Measurements from ENCODE around the gene FHIP2A.
A peak's percentile ranks its signal among the peaks of the same experiment; 100 is the strongest.
"Not testable (repeated sequence)": the region's sequence is repeated elsewhere in the genome, so short reads cannot be mapped to it uniquely, and the experiment has no call there.

The FHIP2A gene

GRCh38 chr10:114819322-114819721, 2.3 kb upstream of the FHIP2A start:
- no peak for DNase-seq (ENCODE audit: low spot score)

- DNase-seq (ENCODE audit: low spot score) = no peak
Observed at GRCh38 chr10:114821915-114822443, 399 bp downstream of the FHIP2A start.

GRCh38 chr10:114822444-114823076, 980 bp downstream of the FHIP2A start:
- DNase-seq (ENCODE audit: low spot score) = peak; percentile 74

- no peak for DNase-seq (ENCODE audit: low spot score)
Observed at GRCh38 chr10:114823077-114823463, 1.5 kb downstream of the FHIP2A start.

- peak; percentile 17 for DNase-seq (ENCODE audit: low spot score)
Observed at GRCh38 chr10:114824391-114824790, 2.8 kb downstream of the FHIP2A start.

- no peak for DNase-seq (ENCODE audit: low spot score)
Observed at GRCh38 chr10:114825513-114826253, 4.1 kb downstream of the FHIP2A start.

- no peak for DNase-seq (ENCODE audit: low spot score)
Observed at GRCh38 chr10:114829160-114829909, 7.8 kb downstream of the FHIP2A start.

- DNase-seq (ENCODE audit: low spot score) = no peak
Observed at GRCh38 chr10:114831186-114831867, 9.7 kb downstream of the FHIP2A start.

GRCh38 chr10:114837690-114838089, 16.1 kb downstream of the FHIP2A start:
- no peak for DNase-seq (ENCODE audit: low spot score)

GRCh38 chr10:114839901-114840300, 18.3 kb downstream of the FHIP2A start:
- DNase-seq (ENCODE audit: low spot score) = no peak

GRCh38 chr10:114845978-114846693, 24.6 kb downstream of the FHIP2A start:
- no peak for DNase-seq (ENCODE audit: low spot score)

- DNase-seq (ENCODE audit: low spot score) = not testable (repeated sequence)
Observed at GRCh38 chr10:114847517-114847916, 25.9 kb downstream of the FHIP2A start.

- no peak for DNase-seq (ENCODE audit: low spot score)
Observed at GRCh38 chr10:114849674-114850073, 28.1 kb downstream of the FHIP2A start.

GRCh38 chr10:114850126-114850525, 28.5 kb downstream of the FHIP2A start:
- DNase-seq (ENCODE audit: low spot score) = no peak

- DNase-seq (ENCODE audit: low spot score) = no peak
Observed at GRCh38 chr10:114851336-114851735, 29.8 kb downstream of the FHIP2A start.

GRCh38 chr10:114852197-114852596, 30.6 kb downstream of the FHIP2A start:
- no peak for DNase-seq (ENCODE audit: low spot score)

GRCh38 chr10:114854906-114855305, 33.3 kb downstream of the FHIP2A start:
- no peak for DNase-seq (ENCODE audit: low spot score)

GRCh38 chr10:114855776-114856543, 34.4 kb downstream of the FHIP2A start:
- no peak for DNase-seq (ENCODE audit: low spot score)

GRCh38 chr10:114856544-114857287, 35.1 kb downstream of the FHIP2A start:
- DNase-seq (ENCODE audit: low spot score) = no peak

GRCh38 chr10:114857288-114857565, 35.6 kb downstream of the FHIP2A start:
- not testable (repeated sequence) for DNase-seq (ENCODE audit: low spot score)

Measured in hematopoietic multipotent progenitor cell treated with erythropoietin and hydrocortisone succinate and interleukin-3 and kit ligand, for 15 days (in vitro differentiated cells).